HG02852 (cell line): ENCODE results near the gene ASPA.
"Not testable (repeated sequence)": the region's sequence is repeated elsewhere in the genome, so short reads cannot be mapped to it uniquely, and the experiment has no call there.

ENCODE experiments used
- ATAC-seq: cut with Tn5 transposase; IDR thresholded peaks from one replicate; pipeline ENCODE4 v1.9.1; 2021; ENCODE audit warnings: mild to moderate bottlenecking, moderate library complexity; ENCODE audit not compliant: unreplicated experiment

ASPA gene

GRCh38 chr17:3507071-3507470 lies 31.3 kb downstream of the ASPA start:
- no peak for ATAC-seq

- ATAC-seq: no peak
Observed at GRCh38 chr17:3507869-3508268, 32.1 kb downstream of the ASPA start.

- no peak for ATAC-seq
Observed at GRCh38 chr17:3510090-3510489, 34.3 kb downstream of the ASPA start.

GRCh38 chr17:3511852-3512504 lies 36.2 kb downstream of the ASPA start:
- no peak for ATAC-seq

- no peak for ATAC-seq
Observed at GRCh38 chr17:3512505-3513171, 36.8 kb downstream of the ASPA start.

GRCh38 chr17:3513305-3514035 lies 37.7 kb downstream of the ASPA start:
- ATAC-seq: no peak

- not testable (repeated sequence) for ATAC-seq
Observed at GRCh38 chr17:3514167-3514566, 38.4 kb downstream of the ASPA start.

- no peak for ATAC-seq
Observed at GRCh38 chr17:3514873-3515272, 39.1 kb downstream of the ASPA start.

- not testable (repeated sequence) for ATAC-seq
Observed at GRCh38 chr17:3519472-3519871, 43.7 kb downstream of the ASPA start.

- no peak for ATAC-seq
Observed at GRCh38 chr17:3524024-3524423, 48.2 kb downstream of the ASPA start.

- ATAC-seq: no peak
Observed at GRCh38 chr17:3526491-3526890, 50.7 kb downstream of the ASPA start.

- ATAC-seq: no peak
Observed at GRCh38 chr17:3526971-3527370, 51.2 kb downstream of the ASPA start.

- ATAC-seq: no peak
Observed at GRCh38 chr17:3527468-3527867, 51.7 kb downstream of the ASPA start.

GRCh38 chr17:3527896-3528295 lies 52.1 kb downstream of the ASPA start:
- no peak for ATAC-seq

GRCh38 chr17:3528403-3528851 lies 52.6 kb downstream of the ASPA start:
- no peak for ATAC-seq

- ATAC-seq: no peak
Observed at GRCh38 chr17:3528880-3529511, 53.2 kb downstream of the ASPA start.

- no peak for ATAC-seq
Observed at GRCh38 chr17:3529817-3530741, 54.3 kb downstream of the ASPA start.

GRCh38 chr17:3531266-3532101 lies 55.7 kb downstream of the ASPA start:
- no peak for ATAC-seq

- ATAC-seq: no peak
Observed at GRCh38 chr17:3532106-3532858, 56.5 kb downstream of the ASPA start.
